Fibroblast of lung (primary cell): Measurements from ENCODE around the gene C12orf54. TPM values are rescaled to one million over a fixed set of nuclear protein-coding genes. Genes with fewer than 3 reads are reported as not detected.
"Not testable (repeated sequence)": the region's sequence is repeated elsewhere in the genome, so short reads cannot be mapped to it uniquely, and the experiment has no call there.

Experiments
- DNase-seq, 2 donors: peaks; one replicate each; pipeline versions ENCODE4 v3.0.0 to v3.0.0-alpha.2; 2010; ENCODE audit warnings: low read depth in 2 of 2
- H2AFZ ChIP-seq: 2 replicates; pipeline ENCODE4 v1.5.1; 2012; ENCODE audit warnings: low read length, control low read depth, inconsistent platforms
- H3K27ac ChIP-seq: 2 replicates; pipeline ENCODE4 v1.5.1; 2011; ENCODE audit warnings: low read length, control low read depth; ENCODE audit not compliant: insufficient read depth
- H3K27me3 ChIP-seq: 2 replicates; pipeline ENCODE4 v1.5.1; 2011; ENCODE audit warnings: mild to moderate bottlenecking, low read length; ENCODE audit not compliant: control insufficient read depth, insufficient read depth
- H3K36me3 ChIP-seq: 2 replicates; pipeline ENCODE4 v1.5.1; 2011; ENCODE audit warnings: low read length; ENCODE audit not compliant: control insufficient read depth, insufficient read depth
- H3K4me1 ChIP-seq: 2 replicates; pipeline ENCODE4 v1.5.1; 2011; ENCODE audit warnings: low read length; ENCODE audit not compliant: control insufficient read depth, insufficient read depth; ENCODE audit errors: extremely low read depth
- H3K4me2 ChIP-seq: 2 replicates; pipeline ENCODE4 v1.5.1; 2011; ENCODE audit warnings: low read length, control low read depth; ENCODE audit not compliant: insufficient read depth; ENCODE audit errors: extremely low read depth
- H3K4me3 ChIP-seq, 4 experiments: fragments of 200-600 bp in 1 of 4; sonication (generic) in 1 of 4; replicated peaks in 1 of 4; 2 replicates each; pipeline ENCODE4 v1.5.1; 2011 to 2016; ENCODE audit warnings: low read length in 4 of 4, low read depth in 3 of 4, mild to moderate bottlenecking in 3 of 4, control low read depth in 2 of 4, inconsistent platforms in 1 of 4, mixed read lengths in 1 of 4; ENCODE audit not compliant: insufficient read depth in 1 of 4; ENCODE audit errors: control extremely low read depth in 1 of 4
- H3K79me2 ChIP-seq: 2 replicates; pipeline ENCODE4 v1.5.1; 2012; ENCODE audit warnings: mild to moderate bottlenecking, low read length, inconsistent platforms; ENCODE audit not compliant: control insufficient read depth, insufficient read depth
- H3K9ac ChIP-seq: 2 replicates; pipeline ENCODE4 v1.5.1; 2011; ENCODE audit warnings: mild to moderate bottlenecking, low read length, control low read depth; ENCODE audit not compliant: insufficient read depth
- H3K9me3 ChIP-seq: 2 replicates; pipeline ENCODE4 v1.5.1; 2012; ENCODE audit warnings: low read depth, low read length; ENCODE audit not compliant: control insufficient read depth, insufficient read depth
- H4K20me1 ChIP-seq: 2 replicates; pipeline ENCODE4 v1.5.1; 2011; ENCODE audit warnings: low read length; ENCODE audit not compliant: control insufficient read depth, insufficient read depth; ENCODE audit errors: extremely low read depth
- EZH2 ChIP-seq: IDR thresholded peaks from 2 replicates; pipeline ENCODE4 v1.5.1; 2012; ENCODE audit warnings: low read length, control low read depth, mild to moderate bottlenecking; ENCODE audit errors: missing control alignments
- polyA plus RNA-seq, 2 donors: library from polyadenylated mRNA; depleted of rRNA in 1 of 2; stranded (reverse) in 1 of 2; unstranded in 1 of 2; fragments of >200 nt; gene quantifications; 2 replicates each; pipeline ENCODE4 v1.2.1, GENCODE V29; 2011 to 2012; ENCODE audit warnings: missing spikeins in 1 of 2
- total RNA-seq: library from RNA; depleted of rRNA; stranded (reverse); fragments of >200 nt; gene quantifications from 2 replicates; pipeline ENCODE4 v1.2.1, GENCODE V29; 2014
- TF ChIP-seq, protein P1 (sequence below), 2 donors: IDR thresholded peaks in 1 of 2; conservative IDR thresholded peaks in 1 of 2; 1 replicate in 1 of 2; 2 replicates in 1 of 2; pipeline ENCODE4 v1.5.1; 2011 to 2012; ENCODE audit warnings: low read length in 2 of 2, control low read depth in 1 of 2, inconsistent platforms in 1 of 2, low read depth in 1 of 2, mild to moderate bottlenecking in 1 of 2

C12orf54 gene
- total and polyA plus RNA-seq, 2 donors (not counting 1 experiment from before 2014, with no cell fraction given): not detected

DNA sequence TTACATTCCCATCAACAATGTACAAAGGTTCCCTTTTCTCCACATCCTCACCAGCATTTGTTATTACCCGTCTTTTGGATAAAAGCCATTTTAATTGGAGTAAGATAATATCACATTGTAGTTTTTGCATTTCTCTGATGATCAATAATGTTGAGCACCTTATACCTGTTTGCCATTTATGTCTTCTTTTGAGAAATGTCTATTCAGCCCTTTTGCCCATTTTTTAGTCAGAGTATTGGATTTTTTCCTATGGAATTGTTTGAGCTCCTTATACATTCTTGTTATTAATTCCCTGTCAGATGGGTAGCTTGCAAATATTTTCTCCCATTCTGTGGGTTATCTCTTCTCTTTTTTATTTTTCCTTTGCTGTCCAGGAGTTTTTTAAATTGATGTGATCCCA lies 32.4 kb downstream of the C12orf54 start:
- TF ChIP-seq, protein P1, sequence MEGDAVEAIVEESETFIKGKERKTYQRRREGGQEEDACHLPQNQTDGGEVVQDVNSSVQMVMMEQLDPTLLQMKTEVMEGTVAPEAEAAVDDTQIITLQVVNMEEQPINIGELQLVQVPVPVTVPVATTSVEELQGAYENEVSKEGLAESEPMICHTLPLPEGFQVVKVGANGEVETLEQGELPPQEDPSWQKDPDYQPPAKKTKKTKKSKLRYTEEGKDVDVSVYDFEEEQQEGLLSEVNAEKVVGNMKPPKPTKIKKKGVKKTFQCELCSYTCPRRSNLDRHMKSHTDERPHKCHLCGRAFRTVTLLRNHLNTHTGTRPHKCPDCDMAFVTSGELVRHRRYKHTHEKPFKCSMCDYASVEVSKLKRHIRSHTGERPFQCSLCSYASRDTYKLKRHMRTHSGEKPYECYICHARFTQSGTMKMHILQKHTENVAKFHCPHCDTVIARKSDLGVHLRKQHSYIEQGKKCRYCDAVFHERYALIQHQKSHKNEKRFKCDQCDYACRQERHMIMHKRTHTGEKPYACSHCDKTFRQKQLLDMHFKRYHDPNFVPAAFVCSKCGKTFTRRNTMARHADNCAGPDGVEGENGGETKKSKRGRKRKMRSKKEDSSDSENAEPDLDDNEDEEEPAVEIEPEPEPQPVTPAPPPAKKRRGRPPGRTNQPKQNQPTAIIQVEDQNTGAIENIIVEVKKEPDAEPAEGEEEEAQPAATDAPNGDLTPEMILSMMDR (conservative IDR thresholded peaks at IDR 0.05 in 1 of 2, IDR thresholded peaks at IDR 0.05 in 1 of 2; ENCODE audit: low read depth in 1 of 2, low read length in 2 of 2): no peak
- TF ChIP-seq EZH2: no peak
- Histone ChIP-seq H3K9me3 (no peaks in the 10 kb centered on the region), H3K4me1 (no peaks in the 10 kb centered on the region), H3K4me3 (no peak overlapping the region), H3K27me3 (no peaks in the 10 kb centered on the region), H3K27ac (no peak overlapping the region), H3K4me2 (no peak overlapping the region), H4K20me1 (no peaks in the 10 kb centered on the region), H3K79me2 (no peaks in the 10 kb centered on the region), H2AFZ (no peak overlapping the region), H3K36me3 (no peaks in the 10 kb centered on the region), H3K9ac (no peak overlapping the region)
- no peak for DNase-seq

DNA sequence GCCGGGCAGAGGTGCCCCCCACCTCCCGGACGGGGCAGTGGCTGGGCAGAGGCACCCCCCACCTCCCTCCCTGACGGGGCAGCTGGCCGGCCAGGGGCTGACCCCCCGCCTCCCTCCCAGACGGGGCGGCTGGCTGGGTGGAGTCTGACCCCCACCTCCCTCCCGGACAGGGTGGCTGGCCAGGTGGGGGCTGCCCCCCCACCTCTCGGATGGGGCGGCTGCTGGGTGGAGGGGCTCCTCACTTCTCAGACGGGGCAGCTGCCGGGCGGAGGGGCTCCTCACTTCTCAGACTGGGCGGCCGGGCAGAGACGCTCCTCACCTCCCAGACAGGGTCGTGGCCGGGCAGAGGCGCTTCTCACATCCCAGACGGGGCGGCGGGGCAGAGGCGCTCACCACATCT lies 38.1 kb downstream of the C12orf54 start:
- not testable (repeated sequence) for H4K20me1 ChIP-seq, H3K27me3 ChIP-seq, H3K79me2 ChIP-seq, DNase-seq, H3K9ac ChIP-seq, H3K9me3 ChIP-seq, H3K4me1 ChIP-seq, H3K27ac ChIP-seq, H3K4me3 ChIP-seq, H3K36me3 ChIP-seq, H3K4me2 ChIP-seq, H2AFZ ChIP-seq

DNA sequence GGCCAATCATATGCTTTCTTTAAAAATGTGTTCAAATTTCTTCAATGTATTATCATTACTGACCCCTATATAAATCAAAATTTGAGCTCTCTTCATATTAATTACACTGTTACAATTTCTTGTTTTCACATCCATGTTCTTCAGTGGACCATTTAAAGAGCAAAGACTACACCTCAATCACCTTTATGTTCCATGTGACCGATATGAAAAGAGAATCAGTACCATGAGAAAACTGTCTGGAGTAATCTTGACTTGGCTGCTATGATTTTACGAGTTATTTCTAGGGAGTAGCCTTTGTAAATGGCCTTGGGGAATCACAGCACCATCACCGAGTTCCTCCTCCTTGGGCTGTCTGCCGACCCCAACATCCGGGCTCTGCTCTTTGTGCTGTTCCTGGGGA lies 43.0 kb downstream of the C12orf54 start, which contains the start of gene OR8S1:
TSS of gene OR8S1 (plus strand) at position 301 of the 400 bp plus-strand sequence. CDS start at position 301, 0 bp downstream.
- H3K9me3 ChIP-seq: no peaks in the 10 kb centered on the region
- no peaks in the 10 kb centered on the region for H3K36me3 ChIP-seq
- H3K27ac ChIP-seq: no peak within 1 kb of the TSS
- no peaks in the 10 kb centered on the region for H3K27me3 ChIP-seq
- H3K4me2 ChIP-seq: no peak within 1 kb of the TSS
- no peak for DNase-seq
- TF ChIP-seq, protein P1 (conservative IDR thresholded peaks at IDR 0.05 in 1 of 2, IDR thresholded peaks at IDR 0.05 in 1 of 2; ENCODE audit: low read depth in 1 of 2, low read length in 2 of 2): no peak
- TF ChIP-seq EZH2: no peak
- H4K20me1 ChIP-seq: no peaks in the 10 kb centered on the region
- no peak within 1 kb of the TSS for H3K9ac ChIP-seq
- no peak within 1 kb of the TSS for H2AFZ ChIP-seq
- no peak within 1 kb of the TSS for H3K4me3 ChIP-seq
- H3K79me2 ChIP-seq: no peaks in the 10 kb centered on the region
- no peaks in the 10 kb centered on the region for H3K4me1 ChIP-seq
